GM19372 (cell line): ENCODE results near the gene PSMD11.

Experiments used
- ATAC-seq: cut with Tn5 transposase; IDR thresholded peaks from one replicate; pipeline ENCODE4 v1.9.1; 2021; ENCODE audit warnings: mild to moderate bottlenecking, low read depth, moderate library complexity; ENCODE audit not compliant: unreplicated experiment

Gene PSMD11

DNA sequence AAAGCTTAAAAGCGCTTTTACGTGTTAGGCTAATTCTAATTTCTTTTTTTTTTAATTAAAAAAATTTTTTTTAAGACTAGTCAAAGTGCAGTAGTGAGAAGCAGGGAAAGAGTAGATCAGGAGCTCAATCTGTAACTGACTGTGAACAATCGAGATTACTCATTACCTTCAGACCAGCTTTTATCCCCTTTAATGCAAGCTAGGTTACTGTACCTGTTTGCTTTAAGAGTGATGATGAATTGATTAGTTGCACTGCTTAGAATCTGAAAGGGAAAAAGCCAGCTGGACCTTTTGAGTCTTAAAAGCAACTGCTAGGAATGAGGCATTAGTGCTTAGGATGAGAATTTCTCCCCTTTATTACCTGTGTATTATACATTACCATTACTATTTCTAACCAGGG, 19.0 kb downstream of the PSMD11 start:
- no peak for ATAC-seq

DNA sequence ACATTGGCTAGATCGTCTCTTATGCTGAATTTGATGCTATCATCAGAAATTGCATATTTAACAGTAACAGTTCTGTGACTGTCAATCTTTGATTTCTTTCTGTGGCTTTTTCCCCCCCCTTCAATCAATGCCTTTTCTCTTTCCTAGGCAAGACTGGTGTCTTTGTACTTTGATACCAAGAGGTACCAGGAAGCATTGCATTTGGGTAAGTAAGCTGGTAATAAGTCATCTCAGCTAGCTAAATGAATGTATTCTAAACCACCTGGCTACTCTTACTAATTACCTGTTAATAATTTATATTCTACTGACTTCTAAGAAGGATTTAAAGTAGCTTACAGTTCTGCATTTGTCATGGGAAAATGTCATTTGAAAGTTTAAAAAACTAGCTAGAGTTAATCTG, 20.1 kb downstream of the PSMD11 start:
- ATAC-seq, result no peak

DNA sequence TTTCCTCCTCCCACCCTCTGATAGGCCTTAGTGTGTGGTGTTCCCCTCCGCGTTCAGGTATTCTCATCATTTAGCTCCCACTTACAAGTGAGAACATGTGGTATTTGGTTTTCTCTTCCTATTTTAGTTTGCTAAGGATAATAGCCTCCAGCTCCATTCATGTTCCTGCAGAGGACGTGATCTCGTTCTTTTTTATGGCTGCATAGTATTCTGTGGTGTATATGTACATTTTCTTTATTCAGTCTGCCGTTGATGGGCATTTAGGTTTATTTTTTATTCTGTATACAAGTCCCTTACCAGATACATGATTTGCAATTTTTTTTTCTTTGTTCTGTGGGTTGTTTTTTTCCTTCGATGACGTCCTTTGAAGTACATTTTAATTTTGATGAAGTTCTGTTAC, 23.6 kb downstream of the PSMD11 start:
- no peak for ATAC-seq

DNA sequence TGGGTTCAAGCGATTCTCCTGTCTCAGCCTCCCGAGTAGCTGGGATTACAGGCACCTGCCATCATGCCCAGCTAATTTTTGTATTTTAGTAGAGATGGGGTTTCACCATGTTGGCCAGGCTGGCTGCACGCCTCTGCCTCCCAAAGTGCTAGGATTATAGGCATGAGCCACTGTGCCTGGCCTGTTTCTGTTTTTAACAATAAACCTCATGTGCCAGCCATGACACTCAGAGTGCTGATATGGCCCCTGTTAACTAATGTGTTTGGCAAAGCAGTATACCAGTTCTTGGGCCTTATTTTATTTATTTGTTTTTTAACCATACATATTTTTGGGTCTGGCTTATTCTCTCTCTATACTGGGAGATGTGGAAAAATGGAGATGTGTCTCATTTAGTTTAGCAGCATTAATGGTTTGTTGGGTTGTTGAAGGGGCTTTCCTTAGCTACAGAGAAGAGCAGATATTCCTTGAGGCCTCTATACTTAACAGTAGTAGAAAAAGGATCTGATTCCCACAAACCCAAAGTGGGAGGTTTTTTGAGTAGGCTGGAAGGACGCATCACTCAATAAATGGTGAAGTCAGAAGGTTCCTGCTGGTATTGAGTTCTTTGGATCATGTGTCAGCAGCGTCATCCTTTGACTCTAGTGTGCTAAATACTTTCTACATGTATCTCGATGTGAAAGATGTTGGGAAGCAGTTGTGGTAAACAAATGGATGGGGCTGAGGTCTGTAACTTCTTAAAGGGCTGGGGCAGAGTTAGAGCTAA, 26.3 kb downstream of the PSMD11 start:
- no peak for ATAC-seq

DNA sequence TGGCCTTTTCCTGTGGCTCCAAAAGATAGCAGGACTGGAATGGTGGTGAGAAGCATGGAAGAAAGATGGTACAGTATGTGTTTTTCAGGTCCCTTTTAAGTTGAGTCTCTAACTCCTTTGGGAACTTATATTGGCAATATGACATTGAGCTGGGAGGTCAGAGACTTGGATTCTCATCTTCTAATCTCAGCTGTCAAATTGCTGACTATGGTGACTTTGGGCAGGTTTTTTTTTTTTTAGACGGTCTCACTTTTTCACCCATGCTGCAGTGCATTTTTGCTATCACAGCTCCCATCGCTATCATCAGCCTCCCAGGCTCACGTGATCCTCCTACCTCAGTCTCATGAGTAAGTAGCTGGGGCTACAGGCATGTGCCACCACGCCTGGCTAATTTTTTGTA, 27.3 kb downstream of the PSMD11 start:
- no peak for ATAC-seq

DNA sequence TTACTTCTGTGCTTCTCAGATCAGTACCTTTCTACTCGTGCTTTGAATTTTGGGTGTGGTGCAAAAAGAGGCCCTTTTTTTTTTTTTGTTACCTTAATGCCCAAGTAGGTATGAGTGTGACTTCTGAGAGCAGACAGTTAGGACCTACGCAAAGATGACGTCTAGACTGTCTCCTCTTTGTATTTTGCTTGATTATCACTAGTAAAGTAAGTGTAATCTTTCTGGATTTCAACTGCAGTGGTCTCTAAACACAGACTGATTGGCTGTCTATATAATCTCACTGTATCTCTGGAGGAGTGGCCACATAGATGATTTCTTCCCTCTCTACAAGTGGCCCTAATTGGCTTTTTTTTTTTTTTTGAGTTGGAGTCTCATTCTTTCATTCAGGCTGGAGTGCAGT, 30.9 kb downstream of the PSMD11 start:
- no peak for ATAC-seq

DNA sequence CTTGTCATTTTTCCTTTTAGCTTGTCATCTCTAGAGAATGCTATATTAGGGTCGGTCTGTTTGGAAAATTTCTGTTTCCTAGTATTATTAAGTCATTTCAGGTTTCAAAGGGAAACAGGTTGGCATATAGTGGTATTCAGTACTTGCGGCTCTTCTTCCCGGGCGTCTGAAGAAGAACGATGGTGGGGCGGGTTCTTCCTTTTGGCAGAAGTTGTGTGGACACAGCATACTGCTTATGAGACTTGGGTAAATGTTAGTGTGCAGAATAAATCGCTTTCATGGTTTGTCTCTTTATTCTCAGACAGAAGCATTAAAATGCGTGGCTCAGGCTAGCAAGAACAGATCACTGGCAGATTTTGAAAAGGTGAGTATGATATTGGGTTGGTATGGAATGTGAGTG, 32.9 kb downstream of the PSMD11 start:
- ATAC-seq, result no peak

DNA sequence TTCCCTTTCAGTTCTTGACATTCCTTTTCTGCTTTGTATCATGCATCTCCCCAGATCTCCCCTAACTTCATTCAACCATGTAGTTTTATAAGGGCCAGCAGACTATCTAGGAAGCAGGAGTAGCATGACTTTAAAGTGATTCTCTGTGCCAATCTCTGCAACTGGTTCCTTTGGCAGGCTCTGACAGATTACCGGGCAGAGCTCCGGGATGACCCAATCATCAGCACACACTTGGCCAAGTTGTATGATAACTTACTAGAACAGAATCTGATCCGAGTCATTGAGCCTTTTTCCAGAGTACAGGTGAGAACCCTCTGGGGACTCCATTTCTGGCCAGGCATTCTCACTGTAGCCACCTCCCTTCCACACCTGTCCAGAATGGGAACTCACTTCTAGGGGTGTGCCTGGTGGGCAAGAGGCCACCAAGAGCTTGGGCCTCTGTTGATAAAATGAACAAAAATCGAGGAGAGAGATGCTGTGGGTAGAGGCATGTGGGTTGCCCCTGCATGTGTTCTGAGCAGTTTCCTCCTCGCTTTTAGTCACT, 34.8 kb downstream of the PSMD11 start:
- no peak for ATAC-seq

DNA sequence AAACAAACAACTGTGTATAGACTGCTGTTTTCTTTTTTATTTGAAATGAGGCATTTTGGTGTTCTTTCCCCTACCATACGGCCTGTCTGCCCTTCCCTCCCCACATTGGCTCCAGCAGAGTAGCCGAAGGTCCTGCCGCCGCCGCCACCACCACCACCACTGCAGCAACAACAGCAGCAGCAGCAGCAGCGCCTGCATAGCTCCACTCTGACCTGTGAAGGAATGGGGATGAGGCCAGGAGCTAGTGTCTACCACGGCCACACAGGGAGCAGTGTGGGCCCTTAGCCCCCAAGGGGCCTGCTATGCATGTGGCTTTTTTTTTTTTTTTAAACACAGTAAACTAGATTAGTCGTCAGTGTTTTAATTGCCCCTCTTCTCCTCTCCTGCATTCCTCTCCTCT, 36.9 kb downstream of the PSMD11 start:
- ATAC-seq, result no peak

DNA sequence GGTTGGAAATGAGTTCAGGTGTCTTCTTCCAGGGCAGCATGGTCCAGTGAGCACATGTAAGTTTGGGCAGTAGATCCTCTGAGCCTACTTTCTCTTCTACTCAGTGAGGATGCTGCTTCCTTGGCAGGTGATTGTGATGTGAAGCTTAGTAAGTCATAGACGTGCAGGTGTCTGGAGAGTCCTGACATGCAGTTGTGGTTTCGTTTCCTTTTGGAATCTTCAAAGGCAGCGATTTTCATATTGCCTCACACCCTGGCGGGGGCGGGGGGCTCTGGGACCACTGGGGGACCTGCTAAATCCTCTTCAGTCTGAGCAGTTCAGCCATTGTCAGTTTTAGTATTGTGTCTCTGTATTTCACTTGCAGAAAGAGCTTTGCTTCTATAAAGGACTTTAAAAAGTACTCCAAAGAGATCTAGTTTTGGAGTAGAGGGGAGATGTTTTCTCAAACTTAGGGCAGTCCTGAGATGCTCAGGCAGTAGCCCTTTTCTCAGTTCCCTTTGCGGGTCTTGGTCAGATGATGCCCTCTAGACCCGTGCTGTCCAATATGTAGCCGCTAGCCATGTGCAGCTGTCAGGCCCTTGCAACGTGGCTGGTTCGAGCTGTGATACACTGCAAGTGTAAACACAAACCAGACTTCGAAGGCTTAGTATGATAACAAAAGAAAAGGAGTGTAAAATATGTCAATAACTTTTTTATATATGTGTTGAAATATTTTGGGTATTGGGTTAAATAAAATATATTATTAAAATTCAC, 38.4 kb downstream of the PSMD11 start:
- ATAC-seq, result no peak

DNA sequence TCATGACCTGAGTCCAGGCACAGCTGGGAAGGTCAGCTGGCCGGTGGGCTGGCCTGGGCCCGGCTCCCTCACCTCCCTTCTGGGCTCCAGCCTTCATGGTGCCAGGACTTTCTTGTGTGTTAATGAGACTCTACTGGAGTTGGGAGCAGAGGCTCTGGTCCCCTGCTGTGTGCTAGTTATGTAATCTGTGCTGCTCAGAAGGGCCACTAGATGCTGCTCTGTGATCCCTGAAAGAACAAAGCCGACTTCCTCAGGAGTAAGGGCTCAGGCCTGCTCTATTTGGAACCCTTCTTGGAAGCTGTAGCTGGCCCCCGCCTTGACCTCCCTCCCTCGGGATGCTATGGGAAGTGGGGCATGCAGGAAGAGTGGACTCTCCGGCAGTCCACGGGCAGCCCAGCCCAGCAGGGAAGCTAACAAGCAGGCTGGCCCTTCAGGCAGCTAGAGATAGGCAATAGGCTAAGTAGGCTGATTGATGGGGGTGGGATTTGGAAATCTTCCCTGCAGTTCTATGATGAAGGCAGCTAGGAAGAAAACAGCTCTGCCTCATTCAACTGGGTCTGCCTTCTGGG, 39.2 kb downstream of the PSMD11 start:
- ATAC-seq, result no peak

DNA sequence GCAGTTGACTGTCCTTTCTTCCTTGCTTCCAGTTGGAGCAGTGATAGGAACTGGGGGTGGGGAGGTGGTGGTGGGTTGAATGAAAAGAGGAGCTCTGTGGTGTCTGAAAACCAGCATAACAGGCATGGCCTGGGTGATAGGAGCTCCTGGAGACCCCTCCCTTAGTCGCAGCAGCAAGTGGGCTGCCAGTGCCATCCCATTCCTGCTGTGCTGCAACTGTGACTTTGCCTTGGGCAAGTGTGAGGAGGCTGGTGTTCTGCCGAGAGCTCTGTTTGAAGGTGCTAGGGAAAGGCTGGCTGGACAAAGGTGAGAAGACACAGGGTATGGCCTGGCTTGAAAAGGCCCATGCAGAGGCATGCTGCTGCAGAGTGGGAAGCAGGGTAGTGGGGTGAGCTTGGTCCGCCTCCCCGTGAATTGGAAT, 39.7 kb downstream of the PSMD11 start:
- no peak for ATAC-seq

DNA sequence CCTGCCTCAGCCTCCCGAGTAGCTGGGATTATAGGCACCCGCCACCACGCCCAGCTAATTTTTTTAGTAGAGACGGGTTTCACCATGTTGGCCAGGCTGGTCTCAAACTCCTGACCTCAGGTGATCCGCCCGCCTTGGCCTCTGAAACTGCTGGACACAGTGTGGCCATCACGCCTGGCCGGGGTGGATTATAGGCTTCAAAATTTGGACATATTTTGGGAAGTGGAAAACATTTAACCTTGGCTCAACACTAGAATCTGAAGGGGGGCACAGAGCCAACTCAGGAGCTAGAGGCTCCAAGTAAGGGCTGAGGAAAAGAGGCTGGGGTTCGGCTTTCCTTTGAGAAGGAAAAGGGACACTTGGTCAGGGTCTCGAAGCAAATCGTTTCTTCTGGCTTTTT, 40.3 kb downstream of the PSMD11 start:
- ATAC-seq, result no peak

DNA sequence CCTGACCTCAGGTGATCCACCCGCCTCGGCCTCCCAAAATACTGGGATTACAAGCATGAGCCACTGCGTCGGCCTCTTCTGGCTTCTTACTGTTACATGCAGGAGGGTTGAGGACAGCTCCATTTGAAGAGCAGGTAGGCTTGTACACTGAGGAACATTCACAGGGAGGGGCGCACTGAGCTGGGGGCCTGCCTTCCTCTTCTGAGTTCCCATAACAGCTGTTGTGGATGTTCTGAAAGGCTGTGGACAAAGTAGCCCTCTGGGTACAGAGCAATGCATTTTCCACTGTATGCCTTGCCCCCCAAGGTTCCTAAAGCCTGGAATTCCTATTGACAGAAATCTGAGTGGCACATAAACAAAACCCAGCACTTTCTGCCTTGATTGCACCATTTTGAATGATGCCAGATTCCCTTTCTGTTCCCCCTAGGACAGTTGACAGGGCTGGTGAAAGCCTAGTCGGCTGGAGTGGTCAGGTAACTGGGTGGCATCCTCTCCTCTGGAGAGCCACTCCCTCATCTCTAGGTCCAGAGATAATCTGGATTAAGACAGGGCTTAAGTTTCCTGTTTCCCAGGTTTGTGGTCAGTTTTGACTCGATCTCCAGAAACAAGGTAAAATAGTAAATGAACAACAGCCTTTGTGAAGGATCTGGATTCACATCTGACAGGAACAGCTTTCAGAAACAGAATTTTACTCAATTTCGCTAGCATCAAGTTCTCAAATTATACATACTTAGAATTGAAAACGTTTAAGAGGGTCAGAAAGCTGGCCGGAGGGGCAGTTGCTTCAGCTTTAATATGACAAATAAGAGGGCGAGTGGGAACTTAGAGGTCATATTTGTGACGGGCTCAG, 41.2 kb downstream of the PSMD11 start:
- no peak for ATAC-seq

DNA sequence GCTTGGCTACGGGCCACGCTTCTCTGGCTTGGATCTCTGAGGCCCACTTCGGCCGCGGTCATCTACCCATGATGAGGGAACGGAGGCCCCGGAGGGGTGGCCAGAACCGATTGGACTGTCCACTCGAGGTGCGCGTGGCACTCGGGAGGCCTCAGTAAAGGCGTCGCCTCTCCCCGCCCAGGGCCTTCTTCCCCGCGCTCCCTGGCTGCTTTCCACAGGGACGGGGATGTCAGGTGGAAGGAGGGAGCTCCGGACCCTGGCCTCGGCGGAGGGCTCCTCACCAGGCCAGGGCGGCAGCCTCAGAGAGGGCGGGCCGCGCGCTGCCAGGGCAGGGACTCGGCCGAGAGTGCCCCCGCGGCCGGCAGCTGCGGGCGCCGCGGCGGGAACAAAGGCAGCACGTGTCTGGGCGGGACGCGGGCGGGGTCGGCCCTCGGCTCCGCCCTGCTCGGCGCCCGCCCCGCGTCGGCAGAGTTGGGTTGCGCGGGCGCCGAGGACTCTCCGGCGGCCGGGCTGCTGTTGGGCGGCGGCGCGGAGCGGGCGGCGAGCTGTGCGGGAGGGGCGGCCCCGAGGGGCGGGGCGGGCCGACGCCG, 41.9 kb downstream of the PSMD11 start:
- peak; percentile 51 for ATAC-seq

DNA sequence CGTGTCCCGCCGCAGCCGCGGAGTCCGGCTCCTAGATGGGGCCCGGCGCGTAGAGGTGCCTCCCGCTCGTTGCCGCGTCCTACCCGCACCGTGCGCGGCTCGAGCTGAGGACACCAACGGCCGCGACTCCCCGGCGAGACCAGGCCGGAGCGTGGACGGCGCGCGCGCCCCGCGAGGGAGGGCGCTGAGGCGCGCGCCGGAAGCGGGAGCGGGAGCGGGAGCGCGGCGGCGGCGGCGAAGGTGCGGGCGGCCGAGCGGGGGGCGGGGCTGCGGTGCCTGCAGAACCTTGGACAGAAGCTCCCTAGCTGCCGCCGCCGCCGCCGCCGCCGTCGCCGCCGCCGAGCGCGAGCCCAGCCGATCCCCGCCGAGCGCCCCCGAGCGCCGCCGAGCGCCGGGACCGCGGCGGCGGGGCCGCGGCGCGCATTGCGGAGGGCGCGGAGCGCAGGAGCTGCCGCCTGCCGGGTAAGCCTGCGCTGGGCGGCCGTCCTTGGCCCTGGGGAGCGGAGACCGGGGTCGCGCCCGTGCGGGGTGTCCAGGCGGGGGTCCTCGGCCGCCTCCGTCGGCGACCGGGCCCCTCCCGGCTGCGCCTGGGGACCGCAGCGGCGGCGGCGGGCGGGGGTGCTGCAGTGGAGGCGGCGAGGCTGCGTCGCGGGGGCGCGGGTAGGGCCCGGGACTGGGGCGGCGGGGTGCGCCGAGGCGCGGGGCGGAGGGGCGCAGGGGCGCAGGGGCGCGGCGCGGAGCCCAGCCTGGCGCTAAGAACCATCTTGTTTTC, 42.6 kb downstream of the PSMD11 start, which contains the start of gene CDK5R1:
CDK5R1 (plus strand) TSS at position 293 of the 772 bp plus-strand sequence. CDS start 628 bp downstream, outside the sequence.
- peak; percentile 37 for ATAC-seq

DNA sequence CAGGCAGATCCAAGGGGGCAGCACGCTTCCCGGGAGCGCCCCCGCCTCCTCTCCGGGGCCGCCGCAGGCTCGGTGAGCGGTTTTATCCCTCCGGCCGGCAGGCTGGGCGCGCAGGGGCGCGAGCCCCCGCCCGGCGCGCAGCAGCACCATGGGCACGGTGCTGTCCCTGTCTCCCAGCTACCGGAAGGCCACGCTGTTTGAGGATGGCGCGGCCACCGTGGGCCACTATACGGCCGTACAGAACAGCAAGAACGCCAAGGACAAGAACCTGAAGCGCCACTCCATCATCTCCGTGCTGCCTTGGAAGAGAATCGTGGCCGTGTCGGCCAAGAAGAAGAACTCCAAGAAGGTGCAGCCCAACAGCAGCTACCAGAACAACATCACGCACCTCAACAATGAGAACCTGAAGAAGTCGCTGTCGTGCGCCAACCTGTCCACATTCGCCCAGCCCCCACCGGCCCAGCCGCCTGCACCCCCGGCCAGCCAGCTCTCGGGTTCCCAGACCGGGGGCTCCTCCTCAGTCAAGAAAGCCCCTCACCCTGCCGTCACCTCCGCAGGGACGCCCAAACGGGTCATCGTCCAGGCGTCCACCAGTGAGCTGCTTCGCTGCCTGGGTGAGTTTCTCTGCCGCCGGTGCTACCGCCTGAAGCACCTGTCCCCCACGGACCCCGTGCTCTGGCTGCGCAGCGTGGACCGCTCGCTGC, 43.3 kb downstream of the PSMD11 start:
- ATAC-seq, result peak; percentile 19

DNA sequence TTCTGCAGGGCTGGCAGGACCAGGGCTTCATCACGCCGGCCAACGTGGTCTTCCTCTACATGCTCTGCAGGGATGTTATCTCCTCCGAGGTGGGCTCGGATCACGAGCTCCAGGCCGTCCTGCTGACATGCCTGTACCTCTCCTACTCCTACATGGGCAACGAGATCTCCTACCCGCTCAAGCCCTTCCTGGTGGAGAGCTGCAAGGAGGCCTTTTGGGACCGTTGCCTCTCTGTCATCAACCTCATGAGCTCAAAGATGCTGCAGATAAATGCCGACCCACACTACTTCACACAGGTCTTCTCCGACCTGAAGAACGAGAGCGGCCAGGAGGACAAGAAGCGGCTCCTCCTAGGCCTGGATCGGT, 43.9 kb downstream of the PSMD11 start:
- ATAC-seq, result no peak
